GM12878 (cell line): ENCODE results near the gene PAX2. TPM values are rescaled to one million over a fixed set of nuclear protein-coding genes. Genes with fewer than 3 reads are reported as not detected.

Experiments
- ATAC-seq: fragments of 200-7000 bp; cut with Tn5 transposase; 3 replicates; pipeline ENCODE4 v1.9.1; 2020; ENCODE audit warnings: mild to moderate bottlenecking, moderate library complexity
- BruUV-seq: library from RNA; stranded (reverse); fragments of 400-500 nt; replicated peaks from 2 replicates; lab custom pipeline; 2021; lab: Mats Ljungman, UMichigan
- CTCF ChIA-PET: fragments of 300-600 bp; sonication (Branson Sonifier 250); formaldehyde crosslinking; extraction: SDS; loops from one replicate; lab custom pipeline; 2021; ENCODE audit warnings: inconsistent platforms; lab: Yijun Ruan, JAX
- POLR2A ChIA-PET: fragments of 350-600 bp; formaldehyde crosslinking; extraction: SDS; loops from one replicate; lab custom pipeline; 2021; ENCODE audit warnings: inconsistent platforms; lab: Charles Lee
- RAD21 ChIA-PET: fragments of 300-600 bp; sonication (Branson Sonifier 250); formaldehyde crosslinking; loops from one replicate; lab custom pipeline; 2023; ENCODE audit warnings: antibody characterized with exemption; ENCODE audit not compliant: unreplicated experiment; lab: Charles Lee
- SMC1A ChIA-PET: fragments of 300-600 bp; sonication (Branson Sonifier 250); formaldehyde crosslinking; loops from one replicate; lab custom pipeline; 2023; ENCODE audit not compliant: unreplicated experiment, uncharacterized antibody; lab: Charles Lee
- DNase-seq: peaks from one replicate; pipeline ENCODE4 v3.0.0-alpha.2; 2011; ENCODE audit warnings: low read depth, low spot score
- FAIRE-seq: peaks from 3 replicates; lab custom pipeline; 2011; peaks lifted over from hg19 to GRCh38; lab: Jason Lieb, UNC
- H2AFZ ChIP-seq: 2 replicates; pipeline ENCODE4 v1.6.0; 2011; ENCODE audit warnings: low read depth, low read length, control low read depth; ENCODE audit not compliant: control insufficient read depth
- H3K27ac ChIP-seq: 2 replicates; pipeline ENCODE4 v1.5.1; 2011; ENCODE audit warnings: control low read depth; ENCODE audit not compliant: control insufficient read depth, insufficient read depth
- H3K27me3 ChIP-seq, 2 experiments: replicated peaks in 1 of 2; 2 replicates each; pipeline versions ENCODE4 v1.6.0 to v1.6.1; 2011; ENCODE audit warnings: low read length in 1 of 2; ENCODE audit not compliant: control insufficient read depth in 2 of 2, insufficient read depth in 2 of 2
- H3K36me3 ChIP-seq, 2 experiments: 2 replicates each; pipeline ENCODE4 v1.5.1; 2011; ENCODE audit warnings: low read length in 1 of 2; ENCODE audit not compliant: control insufficient read depth in 2 of 2, insufficient read depth in 2 of 2
- H3K4me1 ChIP-seq: 2 replicates; pipeline ENCODE4 v1.6.1; 2011; ENCODE audit warnings: mild to moderate bottlenecking, low read length, moderate library complexity, mixed read lengths; ENCODE audit not compliant: control insufficient read depth, insufficient read depth
- H3K4me2 ChIP-seq: 2 replicates; pipeline ENCODE4 v1.6.0; 2011; ENCODE audit warnings: control low read depth; ENCODE audit not compliant: control insufficient read depth, insufficient read depth
- H3K4me3 ChIP-seq: fragments of 200-600 bp; sonication (generic); 2 replicates; pipeline ENCODE4 v1.5.1; 2016
- H3K79me2 ChIP-seq: 2 replicates; pipeline ENCODE4 v1.6.0; 2011; ENCODE audit warnings: low read length; ENCODE audit not compliant: control insufficient read depth, insufficient read depth
- H3K9ac ChIP-seq: 2 replicates; pipeline ENCODE4 v1.8.0; 2011; ENCODE audit warnings: low read length, control low read depth, mixed read lengths; ENCODE audit not compliant: control insufficient read depth, insufficient read depth
- H3K9me3 ChIP-seq: replicated peaks from 3 replicates; pipeline ENCODE4 v1.5.1; 2011; ENCODE audit warnings: mild to moderate bottlenecking, low read length; ENCODE audit not compliant: control insufficient read depth, insufficient read depth
- H4K20me1 ChIP-seq: 2 replicates; pipeline ENCODE4 v1.6.0; 2011; ENCODE audit not compliant: control insufficient read depth, insufficient read depth
- ATF7 ChIP-seq: fragments of 450-650 bp; IDR thresholded peaks from 2 replicates; pipeline ENCODE4 v1.6.1; 2016; ENCODE audit warnings: low read depth, mild to moderate bottlenecking
- BCL11A ChIP-seq: IDR thresholded peaks from 2 replicates; pipeline ENCODE4 v1.6.1; 2011; ENCODE audit warnings: low read depth, low read length
- BHLHE40 ChIP-seq, 2 experiments: fragments of 450-650 bp in 1 of 2; IDR thresholded peaks; 2 replicates each; pipeline ENCODE4 v1.6.1; 2011 to 2017; ENCODE audit warnings: low read depth in 2 of 2, borderline replicate concordance in 1 of 2, improper control_type of control experiment in 1 of 2, low read length in 1 of 2, mild to moderate bottlenecking in 1 of 2
- HCFC1 ChIP-seq: fragments of 150-350 bp; IDR thresholded peaks from 2 replicates; pipeline ENCODE4 v1.6.1; 2014; ENCODE audit warnings: low read length
- HDGF ChIP-seq: fragments of 450-650 bp; IDR thresholded peaks from 2 replicates; pipeline ENCODE4 v1.6.1; 2016; ENCODE audit warnings: antibody characterized with exemption
- IKZF2 ChIP-seq, 2 experiments: fragments of 450-650 bp; IDR thresholded peaks; 2 replicates each; pipeline ENCODE4 v1.6.1; 2017; ENCODE audit warnings: mild to moderate bottlenecking in 2 of 2, moderate library complexity in 2 of 2
- LARP7 ChIP-seq: fragments of 450-650 bp; IDR thresholded peaks from 2 replicates; pipeline ENCODE4 v1.6.1; 2017; ENCODE audit warnings: mild to moderate bottlenecking
- MTA2 ChIP-seq: fragments of 450-650 bp; IDR thresholded peaks from 2 replicates; pipeline ENCODE4 v1.6.1; 2016; ENCODE audit warnings: low read depth, mild to moderate bottlenecking, moderate library complexity
- MXI1 ChIP-seq: fragments of 150-350 bp; IDR thresholded peaks from 2 replicates; pipeline ENCODE4 v1.6.1; 2011; ENCODE audit warnings: low read depth, mild to moderate bottlenecking, inconsistent platforms, low read length, improper control_type of control experiment
- PAX5 ChIP-seq: IDR thresholded peaks from 2 replicates; pipeline ENCODE4 v1.6.1; 2011; ENCODE audit warnings: low read depth, low read length, borderline replicate concordance
- SPI1 ChIP-seq: IDR thresholded peaks from 2 replicates; pipeline ENCODE4 v1.6.1; 2011; ENCODE audit warnings: low read depth, mild to moderate bottlenecking, low read length, moderate library complexity, borderline replicate concordance; ENCODE audit not compliant: insufficient read depth
- YY1 ChIP-seq: IDR thresholded peaks from 2 replicates; pipeline ENCODE4 v1.6.1; 2011; ENCODE audit warnings: low read depth, mild to moderate bottlenecking, low read length
- WGBS: methylation state at CpG from one replicate; pipeline ENCODE4 v1.1.6; 2016; ENCODE audit warnings: low lambda C conversion rate; ENCODE audit not compliant: insufficient replicate concordance, insufficient coverage; ENCODE audit errors: missing lambda C conversion rate; 5-methylcytosine and 5-hydroxymethylcytosine counted together
- in situ Hi-C: fragments of 300-500 bp; cut with MboI; formaldehyde crosslinking; loops from 9 replicates; pipeline ENCODE4 v1.14.3; 2018; ENCODE audit warnings: mixed read lengths
- intact Hi-C: fragments of 100-400 bp; cut with micrococcal nuclease; formaldehyde crosslinking; loops from one replicate; pipeline ENCODE4 v1.14.2; 2022; ENCODE audit not compliant: unreplicated experiment
- polyA plus RNA-seq, 11 experiments: library from polyadenylated mRNA; depleted of rRNA in 4 of 11; unstranded in 6 of 11; stranded (reverse) in 5 of 11; fragments of >200 nt; fragmentation: Nextera tagmentation in 4 of 11; fragmentation: Illumina TruSeq in 1 of 11; extraction: Ambion mirVana in 4 of 11; extraction: Trizol in 1 of 11; gene quantifications; 1 replicate in 1 of 11; 2 replicates in 10 of 11; pipeline versions ENCODE4 v1.2.1 to v1.2.3, GENCODE V29; 2011 to 2016; ENCODE audit warnings: inconsistent platforms in 2 of 11, missing spikeins in 2 of 11, low read depth in 1 of 11
- total RNA-seq, 4 experiments: library from RNA; depleted of rRNA in 3 of 4; stranded (reverse); fragments of >200 nt in 3 of 4; fragmentation: Illumina TruSeq in 1 of 4; extraction: Trizol in 1 of 4; gene quantifications; 2 replicates each; pipeline versions ENCODE4 v1.2.1 to v1.2.3, GENCODE V29; 2013 to 2021
- TF ChIP-seq, protein P1 (sequence below): fragments of 450-650 bp; IDR thresholded peaks from 2 replicates; pipeline ENCODE4 v1.6.1; 2017; ENCODE audit warnings: mild to moderate bottlenecking, moderate library complexity

The PAX2 gene
- total and polyA plus RNA-seq, 10 of the 15 experiments (the other 5 are each of a cell fraction or from before 2014, with no cell fraction given), result not detected

DNA sequence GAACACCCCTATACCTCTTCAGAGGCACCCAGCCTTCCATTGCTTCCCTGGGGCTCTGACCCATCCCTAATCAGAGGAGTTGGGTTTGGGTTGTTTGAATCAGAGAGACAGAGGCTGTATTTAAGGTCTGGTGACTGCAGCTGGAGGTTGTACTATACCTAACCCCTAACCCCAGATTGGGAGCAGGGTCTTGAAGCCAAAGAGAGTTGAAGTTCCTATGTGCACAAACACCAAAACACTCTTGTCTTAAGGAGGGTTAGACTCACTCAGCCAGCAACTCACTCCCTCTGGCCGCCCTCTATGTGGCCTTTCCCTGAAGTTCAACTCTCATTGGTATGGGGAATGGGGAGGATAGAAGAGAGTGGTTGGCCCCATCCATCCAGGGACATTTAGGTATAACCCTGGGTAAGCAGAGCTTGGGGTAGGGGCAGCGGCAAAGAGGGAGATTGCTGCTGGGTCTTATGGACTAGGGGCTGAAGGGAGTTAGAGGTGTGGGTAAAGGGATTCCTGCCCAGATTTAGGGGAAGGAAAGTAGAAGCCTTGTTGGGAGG lies 80.0 kb downstream of the PAX2 start (continued):
- no peak for TF ChIP-seq LARP7
- TF ChIP-seq HDGF, result no peak
- no peak for TF ChIP-seq ATF7
- TF ChIP-seq, protein P1, sequence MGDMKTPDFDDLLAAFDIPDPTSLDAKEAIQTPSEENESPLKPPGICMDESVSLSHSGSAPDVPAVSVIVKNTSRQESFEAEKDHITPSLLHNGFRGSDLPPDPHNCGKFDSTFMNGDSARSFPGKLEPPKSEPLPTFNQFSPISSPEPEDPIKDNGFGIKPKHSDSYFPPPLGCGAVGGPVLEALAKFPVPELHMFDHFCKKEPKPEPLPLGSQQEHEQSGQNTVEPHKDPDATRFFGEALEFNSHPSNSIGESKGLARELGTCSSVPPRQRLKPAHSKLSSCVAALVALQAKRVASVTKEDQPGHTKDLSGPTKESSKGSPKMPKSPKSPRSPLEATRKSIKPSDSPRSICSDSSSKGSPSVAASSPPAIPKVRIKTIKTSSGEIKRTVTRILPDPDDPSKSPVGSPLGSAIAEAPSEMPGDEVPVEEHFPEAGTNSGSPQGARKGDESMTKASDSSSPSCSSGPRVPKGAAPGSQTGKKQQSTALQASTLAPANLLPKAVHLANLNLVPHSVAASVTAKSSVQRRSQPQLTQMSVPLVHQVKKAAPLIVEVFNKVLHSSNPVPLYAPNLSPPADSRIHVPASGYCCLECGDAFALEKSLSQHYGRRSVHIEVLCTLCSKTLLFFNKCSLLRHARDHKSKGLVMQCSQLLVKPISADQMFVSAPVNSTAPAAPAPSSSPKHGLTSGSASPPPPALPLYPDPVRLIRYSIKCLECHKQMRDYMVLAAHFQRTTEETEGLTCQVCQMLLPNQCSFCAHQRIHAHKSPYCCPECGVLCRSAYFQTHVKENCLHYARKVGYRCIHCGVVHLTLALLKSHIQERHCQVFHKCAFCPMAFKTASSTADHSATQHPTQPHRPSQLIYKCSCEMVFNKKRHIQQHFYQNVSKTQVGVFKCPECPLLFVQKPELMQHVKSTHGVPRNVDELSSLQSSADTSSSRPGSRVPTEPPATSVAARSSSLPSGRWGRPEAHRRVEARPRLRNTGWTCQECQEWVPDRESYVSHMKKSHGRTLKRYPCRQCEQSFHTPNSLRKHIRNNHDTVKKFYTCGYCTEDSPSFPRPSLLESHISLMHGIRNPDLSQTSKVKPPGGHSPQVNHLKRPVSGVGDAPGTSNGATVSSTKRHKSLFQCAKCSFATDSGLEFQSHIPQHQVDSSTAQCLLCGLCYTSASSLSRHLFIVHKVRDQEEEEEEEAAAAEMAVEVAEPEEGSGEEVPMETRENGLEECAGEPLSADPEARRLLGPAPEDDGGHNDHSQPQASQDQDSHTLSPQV, result no peak
- no peak for TF ChIP-seq YY1

DNA sequence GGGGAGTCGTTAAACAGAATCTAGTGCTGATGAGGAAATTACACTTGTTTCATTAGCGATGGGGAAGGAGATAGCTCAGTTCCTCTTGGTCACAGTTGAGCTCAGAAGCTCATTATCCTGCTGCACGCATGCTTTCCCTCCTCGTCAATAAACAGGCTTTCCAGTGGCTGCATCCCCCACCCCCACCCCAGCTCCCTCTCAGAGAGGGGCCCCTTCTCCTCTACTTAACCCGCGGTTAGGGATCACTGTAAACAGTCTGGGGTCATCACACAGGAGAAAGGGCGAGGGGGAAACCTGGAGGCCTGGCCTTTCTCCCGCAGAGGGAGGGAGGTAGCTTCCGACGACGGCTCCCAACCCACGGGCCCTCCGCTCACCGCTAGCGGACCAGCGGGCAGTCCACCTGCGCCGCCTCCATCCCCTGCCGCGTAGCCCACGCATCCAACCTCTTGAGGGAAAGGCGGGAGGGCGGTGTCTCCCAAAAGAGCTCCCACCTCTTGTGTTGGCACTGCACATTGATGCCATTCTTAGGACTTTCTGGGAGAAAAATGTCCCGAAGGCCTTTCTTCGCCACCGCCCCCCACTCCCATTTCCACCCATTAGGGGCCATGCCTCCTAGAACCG lies 80.8 kb downstream of the PAX2 start:
- no peak overlapping the region for H3K27ac ChIP-seq
- intact Hi-C loops (no loop called here), in situ Hi-C loops (no loop called here)
- TF ChIP-seq IKZF2 (IDR thresholded peaks at IDR 0.05) (0 out of 4 replicates have a peak, but pooled peaks have one; percentile 17 to 25), SPI1 (peak; percentile 79; the same call in 1 of the 2 replicates), PAX5 (0 out of 2 replicates have a peak, but pooled peaks have one; percentile 31), BCL11A (peak; percentile 83; the same call in 1 of the 2 replicates), MTA2 (peak; percentile 83), HCFC1 (no peak), MXI1 (no peak), BHLHE40 (IDR thresholded peaks at IDR 0.05; ENCODE audit: borderline replicate concordance in 1 of 2, low read depth in 2 of 2, low read length in 1 of 2) (peak in 1 of 2 experiments; percentile 33; a peak in 1 of 4 replicates)
- SMC1A ChIA-PET, result no interaction called here
- no peak overlapping the region for H2AFZ ChIP-seq
- DNase-seq (no peak), FAIRE-seq (peak; percentile 23), ATAC-seq (peak; percentile 17)
- no peaks in the 10 kb centered on the region for H3K79me2 ChIP-seq
- POLR2A ChIA-PET, result no interaction called here
- BruUV-seq, result no TSS peak
- H3K4me3 ChIP-seq, result no peak overlapping the region
- no peak overlapping the region for H3K9ac ChIP-seq
- CTCF ChIA-PET, result interaction anchor here (0.7 to 1.3 kb wide), 2 partner anchors 10 to 189 kb away, joined by 3 to 7 read pairs; no protein-coding TSS in a partner anchor
- no peaks in the 10 kb centered on the region for H3K36me3 ChIP-seq
- RAD21 ChIA-PET, result interaction anchor here (0.6 kb wide), 2 partner anchors 53 to 1228 kb away, joined by 4 read pairs; no protein-coding TSS in a partner anchor
- no peaks in the 10 kb centered on the region; the same call in 1 of the 2 replicates for H4K20me1 ChIP-seq
- H3K9me3 ChIP-seq, result no peaks in the 10 kb centered on the region
- H3K27me3 ChIP-seq, result peaks cover 11 to 33% of the 10 kb centered on the region in 2 experiments
- WGBS, result 23% methylated on average over 24 of the region's 27 CpGs
- H3K4me2 ChIP-seq, result no peak overlapping the region
- peaks cover 8% of the 10 kb centered on the region for H3K4me1 ChIP-seq
